ENCODE data around the gene TMEM59. TPM values are rescaled to one million over a fixed set of nuclear protein-coding genes. Genes with fewer than 3 reads are reported as not detected.

Gene TMEM59
- total RNA-seq, 4 donors from 2014 or later = 238 to 466 (median 352) TPM

DNA sequence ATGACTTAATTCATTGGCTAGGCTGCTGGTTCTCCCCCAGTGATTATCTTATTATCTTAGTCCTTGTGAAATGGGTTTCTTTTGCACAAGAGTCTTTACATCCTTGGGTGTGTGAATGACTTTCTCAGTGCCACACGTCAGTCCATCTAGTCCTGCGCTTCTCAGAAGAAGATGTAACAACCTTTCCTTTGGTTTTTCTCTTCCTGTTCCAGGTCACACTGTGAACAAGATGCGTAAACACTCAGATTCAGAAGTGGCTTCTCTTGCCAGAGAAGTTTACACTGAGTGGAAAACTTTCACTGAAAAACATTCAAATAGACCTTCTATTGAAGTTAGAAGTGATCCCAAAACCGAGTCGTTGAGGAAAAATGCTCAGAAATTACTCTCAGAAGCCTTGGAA, 35.4 kb upstream of the TMEM59 start:
- TF ChIP-seq POLR2AphosphoS5 (IDR thresholded peaks at IDR 0.05) = no peak
- TF ChIP-seq EP300 (IDR thresholded peaks at IDR 0.05) = no peak
- TF ChIP-seq CTCF (IDR thresholded peaks at IDR 0.05) = no peak
- no peak for TF ChIP-seq POLR2A (IDR thresholded peaks at IDR 0.05)
- no peaks in the 10 kb centered on the region for H3K27me3 ChIP-seq
- no peak overlapping the region for H3K4me3 ChIP-seq
- ATAC-seq = no peak
- H3K4me1 ChIP-seq = no peaks in the 10 kb centered on the region
- H3K27ac ChIP-seq = no peak overlapping the region
- WGBS, 2 donors (ENCODE audit: low coverage in 1 of 2) = 87 to 100% methylated on average over 1 to 5 of the region's 5 CpGs
- H3K9me3 ChIP-seq = no peaks in the 10 kb centered on the region
- peaks cover 0 to 7% of the 10 kb centered on the region in 2 donors for H3K36me3 ChIP-seq

DNA sequence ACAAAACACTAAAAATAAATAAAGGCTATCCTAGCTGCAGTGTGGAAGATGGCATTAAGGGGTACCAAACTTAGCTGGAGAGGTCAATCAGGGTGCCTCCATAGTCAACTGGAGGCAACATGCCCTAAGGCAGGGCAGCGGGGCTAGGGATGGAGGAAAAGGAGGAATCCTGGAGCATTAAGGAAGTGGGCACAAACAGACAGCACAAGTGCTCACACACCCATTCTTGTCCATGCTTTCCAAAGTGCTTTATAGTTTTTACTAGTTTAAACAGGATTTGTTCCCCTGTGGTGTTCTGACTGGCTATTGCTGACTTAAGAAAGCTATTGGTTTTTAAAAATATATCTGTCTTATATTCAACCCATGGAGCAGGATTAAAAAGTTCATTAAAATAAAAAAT, 33.8 kb upstream of the TMEM59 start:
- H3K9me3 ChIP-seq = no peaks in the 10 kb centered on the region
- H3K27me3 ChIP-seq = no peaks in the 10 kb centered on the region
- peaks cover 0 to 7% of the 10 kb centered on the region in 2 donors for H3K36me3 ChIP-seq
- no peak overlapping the region for H3K4me3 ChIP-seq
- H3K27ac ChIP-seq = no peak overlapping the region
- no peak for ATAC-seq
- WGBS, 2 donors (ENCODE audit: low coverage in 1 of 2) = 86 to 93% methylated on average over 1 of the region's 1 CpG
- H3K4me1 ChIP-seq = no peaks in the 10 kb centered on the region
- TF ChIP-seq POLR2AphosphoS5 (IDR thresholded peaks at IDR 0.05) (no peak), EP300 (IDR thresholded peaks at IDR 0.05) (no peak), POLR2A (IDR thresholded peaks at IDR 0.05) (no peak), CTCF (IDR thresholded peaks at IDR 0.05) (no peak)

- no peak for ATAC-seq
- no peaks in the 10 kb centered on the region for H3K27me3 ChIP-seq
- TF ChIP-seq POLR2A (IDR thresholded peaks at IDR 0.05) (no peak), CTCF (IDR thresholded peaks at IDR 0.05) (no peak), POLR2AphosphoS5 (IDR thresholded peaks at IDR 0.05) (no peak), EP300 (IDR thresholded peaks at IDR 0.05) (no peak)
- WGBS, 2 donors (ENCODE audit: low coverage in 1 of 2) = 88 to 91% methylated on average over 2 of the region's 2 CpGs
- H3K4me1 ChIP-seq = no peaks in the 10 kb centered on the region
- peaks cover 0 to 7% of the 10 kb centered on the region in 2 donors for H3K36me3 ChIP-seq
- H3K27ac ChIP-seq = no peak overlapping the region
- no peak overlapping the region for H3K4me3 ChIP-seq
- H3K9me3 ChIP-seq = no peaks in the 10 kb centered on the region
These were observed 31.8 kb upstream of the TMEM59 start for GRCh38 chr1:54084794-54085193.

DNA sequence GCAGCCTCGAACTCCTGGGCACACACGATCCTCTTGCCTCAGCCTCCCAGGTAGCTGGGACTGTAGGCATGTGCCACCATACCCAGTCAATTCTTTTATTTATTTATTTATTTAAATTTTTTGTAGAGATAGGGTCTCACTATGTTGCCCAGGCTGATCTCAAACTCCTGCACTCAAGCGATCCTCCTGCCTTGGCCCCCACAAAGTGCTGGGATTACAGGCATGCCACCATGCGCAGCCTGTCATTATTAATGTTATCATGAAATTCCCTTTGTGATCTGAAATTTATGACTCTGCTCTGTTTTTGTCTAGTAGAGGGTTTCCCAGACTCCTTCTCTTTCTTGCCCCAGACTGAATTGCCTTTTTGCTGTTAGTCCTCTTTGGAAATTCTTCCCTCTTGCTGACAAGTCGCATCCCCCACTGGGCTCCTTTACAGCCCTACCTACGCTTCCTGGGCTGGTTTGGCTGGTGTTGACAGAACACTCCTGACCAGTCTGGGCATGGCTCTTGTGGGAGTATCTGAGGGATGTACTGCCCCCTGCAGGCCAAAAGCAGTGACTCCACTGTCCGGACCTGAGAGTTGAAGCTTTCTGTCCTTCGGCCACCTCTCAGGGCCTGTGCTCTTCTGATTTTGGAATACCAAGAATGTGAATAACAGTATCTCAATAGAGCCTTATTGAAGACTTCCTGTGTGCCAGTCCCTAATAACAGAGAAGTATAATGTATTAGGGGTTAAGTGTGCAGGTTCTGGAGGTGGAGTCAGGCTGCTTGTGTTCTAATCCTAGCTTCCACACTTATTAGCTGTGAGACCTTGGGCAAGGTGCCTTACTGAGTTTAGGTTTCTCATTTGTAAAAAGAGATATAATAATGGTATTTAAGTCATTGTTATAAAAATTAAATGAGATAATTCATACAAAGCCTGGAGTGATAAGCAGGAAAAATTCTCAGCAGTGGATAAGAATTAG, 28.6 kb upstream of the TMEM59 start:
- H3K36me3 ChIP-seq = no peaks in the 10 kb centered on the region
- H3K9me3 ChIP-seq = no peaks in the 10 kb centered on the region
- H3K27me3 ChIP-seq = no peaks in the 10 kb centered on the region
- H3K4me1 ChIP-seq = no peaks in the 10 kb centered on the region
- 82 to 90% methylated on average over 5 to 8 of the region's 8 CpGs for WGBS, 2 donors (ENCODE audit: low coverage in 1 of 2)
- peak; percentile 66 for ATAC-seq
- no peak overlapping the region for H3K4me3 ChIP-seq
- TF ChIP-seq POLR2AphosphoS5 (IDR thresholded peaks at IDR 0.05) (no peak), EP300 (IDR thresholded peaks at IDR 0.05) (no peak), CTCF (IDR thresholded peaks at IDR 0.05) (peak; percentile 25 to 65 (median 49)), POLR2A (IDR thresholded peaks at IDR 0.05) (no peak)
- H3K27ac ChIP-seq = no peak overlapping the region

DNA sequence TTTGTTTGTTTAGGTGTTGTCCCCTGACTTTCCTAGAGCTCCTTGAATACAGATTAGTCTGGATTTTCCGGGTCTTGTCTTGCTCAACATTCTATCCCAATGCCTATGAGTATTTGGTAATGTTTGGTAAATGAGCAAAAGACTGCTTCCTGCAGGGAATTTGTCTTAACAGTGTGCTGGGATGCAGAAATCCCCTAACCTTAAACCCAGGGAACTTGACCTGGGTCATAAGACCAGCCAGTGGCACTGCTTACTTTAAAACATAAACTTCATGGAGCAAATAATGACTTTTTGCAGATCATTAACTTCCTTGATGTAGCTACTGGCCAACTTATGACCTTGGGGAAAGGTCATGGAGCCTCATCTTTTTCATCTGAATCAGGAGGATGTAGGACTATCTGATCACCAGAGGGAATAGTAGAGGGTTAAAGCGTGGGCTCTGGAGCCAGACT, 27.6 kb upstream of the TMEM59 start:
- no peak for ATAC-seq
- WGBS, 2 donors (ENCODE audit: low coverage in 1 of 2) = 72 to 86% methylated on average over 2 of the region's 2 CpGs
- H3K4me1 ChIP-seq = no peaks in the 10 kb centered on the region
- no peaks in the 10 kb centered on the region for H3K9me3 ChIP-seq
- H3K27me3 ChIP-seq = no peaks in the 10 kb centered on the region
- H3K4me3 ChIP-seq = no peak overlapping the region
- TF ChIP-seq POLR2AphosphoS5 (IDR thresholded peaks at IDR 0.05) (no peak), EP300 (IDR thresholded peaks at IDR 0.05) (no peak), CTCF (IDR thresholded peaks at IDR 0.05) (no peak), POLR2A (IDR thresholded peaks at IDR 0.05) (no peak)
- H3K27ac ChIP-seq = no peak overlapping the region
- no peaks in the 10 kb centered on the region for H3K36me3 ChIP-seq

Data from gastroesophageal sphincter (tissue), 4 donors.